HG03575 (cell line): Measurements from ENCODE around the gene GIMD1.
"Not testable (repeated sequence)": the region's sequence is repeated elsewhere in the genome, so short reads cannot be mapped to it uniquely, and the experiment has no call there.

Source experiments
- ATAC-seq: cut with Tn5 transposase; IDR thresholded peaks from one replicate; pipeline ENCODE4 v1.9.1; 2021; ENCODE audit not compliant: unreplicated experiment, insufficient number of reproducible peaks, low FRiP score; ENCODE audit errors: extremely low read depth

The GIMD1 gene

DNA sequence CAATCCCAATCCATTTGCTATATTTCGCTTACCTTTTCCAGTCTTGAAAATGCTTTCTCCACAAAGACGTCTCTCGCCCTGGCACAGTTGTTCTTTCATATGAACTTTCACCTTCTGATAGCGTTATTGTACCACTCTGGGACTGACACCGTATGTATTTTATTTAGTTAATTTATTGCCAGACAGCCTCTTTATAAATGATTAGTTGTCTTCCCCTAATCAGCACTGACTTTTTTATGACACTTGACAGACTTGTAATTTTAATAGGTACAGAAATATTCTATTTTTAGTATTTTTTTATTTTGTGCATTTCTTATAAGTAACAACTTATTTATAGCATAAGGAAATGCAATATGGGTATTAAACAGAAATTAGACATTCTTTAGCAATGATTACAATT lies at the start of gene GIMD1:
Gene GIMD1 (minus strand): TSS at position 101 of the 400 bp plus-strand sequence. CDS start 1,343 bp downstream, outside the sequence.
- no peak for ATAC-seq

DNA sequence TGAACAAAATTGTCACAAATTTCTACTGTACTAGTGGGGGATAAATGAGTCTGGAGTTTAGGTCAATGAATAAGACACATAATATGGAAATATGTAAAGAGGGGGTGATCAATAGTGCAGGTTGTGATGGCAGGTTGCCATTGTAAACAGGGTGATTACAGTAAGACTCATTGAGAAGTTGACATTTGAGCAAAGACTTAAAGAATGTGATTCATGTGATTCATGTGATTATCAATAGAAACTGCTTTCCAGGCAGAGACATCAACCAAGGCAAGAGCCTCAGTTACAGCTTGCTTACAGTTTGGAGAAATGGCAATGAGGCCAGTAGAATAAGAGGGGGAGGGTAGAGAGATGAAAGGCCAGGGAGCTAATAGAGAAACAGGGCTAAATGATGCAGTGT lies 45.8 kb upstream of the GIMD1 start:
- ATAC-seq: no peak

DNA sequence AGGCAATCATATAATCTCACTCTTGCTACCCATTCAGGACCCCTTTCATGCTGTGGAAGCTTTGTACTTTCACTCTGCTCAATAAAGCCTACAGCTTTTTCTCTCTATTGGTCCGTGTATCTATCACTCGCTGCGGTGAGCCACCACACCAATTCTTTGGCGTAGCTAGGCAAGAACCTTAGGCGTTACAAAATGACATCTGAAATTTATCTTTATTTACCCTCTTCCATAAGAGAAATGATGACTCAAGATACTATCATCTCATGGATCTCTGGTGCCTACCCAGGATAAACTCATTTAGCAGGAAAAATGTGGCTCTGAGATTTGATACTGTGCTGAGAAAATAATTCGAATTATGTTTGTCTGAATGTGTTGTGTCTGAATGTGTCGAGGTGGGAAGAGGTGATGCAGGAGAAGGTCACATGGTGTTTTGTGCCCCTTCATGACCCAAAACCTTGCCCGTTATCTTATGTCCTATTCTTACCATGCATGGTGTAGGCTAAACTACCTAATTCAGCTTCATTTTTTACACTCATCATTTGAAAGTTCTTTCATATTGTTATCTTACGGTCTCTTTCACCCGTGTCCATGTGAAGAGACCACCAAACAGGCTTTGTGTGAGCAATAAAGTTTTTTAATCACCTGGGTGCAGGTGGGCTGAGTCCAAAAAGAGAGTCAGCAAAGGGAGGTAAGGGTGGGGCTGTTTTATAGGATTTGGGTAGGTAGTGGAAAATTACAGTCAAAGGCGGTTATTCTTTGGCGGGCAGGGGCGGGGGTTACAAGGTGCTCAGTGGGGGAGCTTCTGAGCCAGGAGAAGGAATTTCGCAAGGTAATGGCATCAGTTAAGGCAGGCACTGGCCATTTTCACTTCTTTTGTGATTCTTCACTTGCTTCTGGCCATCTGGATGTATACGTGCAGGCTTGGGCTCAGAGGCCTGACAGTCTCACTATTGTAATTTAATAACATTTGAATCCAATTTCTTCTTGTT lies 41.6 kb upstream of the GIMD1 start:
- no peak for ATAC-seq

DNA sequence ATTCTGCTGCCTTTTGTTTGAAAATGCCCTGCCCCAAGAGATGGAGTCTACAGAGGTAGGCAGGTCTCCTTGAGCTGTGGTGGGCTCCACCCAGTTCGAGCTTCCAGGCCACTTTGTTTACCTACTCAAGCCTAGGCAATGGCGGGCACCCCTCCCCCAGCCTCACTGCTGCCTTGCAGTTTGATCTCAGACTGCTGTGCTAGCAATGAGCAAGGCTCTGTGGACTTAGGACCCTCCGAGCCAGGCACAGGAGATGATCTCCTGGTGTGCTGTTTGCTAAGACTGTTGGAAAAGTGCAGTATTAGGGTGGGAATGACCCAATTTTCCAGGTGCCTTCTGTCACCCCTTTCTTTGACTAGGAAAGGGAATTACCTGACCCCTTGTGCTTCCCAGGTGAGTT lies 39.4 kb upstream of the GIMD1 start:
- ATAC-seq: not testable (repeated sequence)

DNA sequence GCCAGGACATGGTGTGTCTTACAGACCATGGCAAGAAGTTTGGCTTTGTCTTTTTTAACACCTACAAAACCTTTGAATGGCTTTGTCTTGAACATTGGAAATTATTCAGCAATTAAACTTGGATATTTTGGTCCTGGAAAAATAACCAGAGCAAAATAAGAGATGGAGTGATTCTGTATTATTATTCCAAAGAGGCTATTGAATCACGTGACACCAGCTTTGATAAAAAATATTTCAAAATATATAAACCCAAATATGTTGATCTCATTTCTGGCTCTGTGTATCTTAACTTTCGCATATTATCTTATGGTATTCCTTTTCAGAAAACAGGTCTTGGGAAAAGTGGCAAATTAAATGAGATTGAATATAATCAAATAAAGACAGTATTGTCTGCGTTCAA lies 32.6 kb upstream of the GIMD1 start:
- ATAC-seq: no peak

DNA sequence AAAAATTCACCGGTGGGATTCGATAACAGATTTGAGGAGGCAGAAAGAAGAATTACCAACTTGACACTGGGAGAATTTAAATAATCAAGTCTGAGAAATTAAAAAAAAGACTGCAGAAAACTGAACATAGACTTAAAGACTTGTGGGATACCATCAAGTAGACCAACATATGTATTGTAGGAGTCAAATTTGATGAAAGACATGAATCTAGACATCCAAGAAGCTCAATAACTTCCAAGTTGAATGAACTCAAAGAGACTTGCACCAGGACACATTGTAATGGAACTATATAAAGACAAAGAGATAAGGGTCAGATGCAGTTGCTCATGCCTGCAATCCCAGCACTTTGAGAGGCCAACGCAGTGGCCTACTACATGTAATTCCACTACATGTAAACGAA lies 30.3 kb upstream of the GIMD1 start:
- not testable (repeated sequence) for ATAC-seq

DNA sequence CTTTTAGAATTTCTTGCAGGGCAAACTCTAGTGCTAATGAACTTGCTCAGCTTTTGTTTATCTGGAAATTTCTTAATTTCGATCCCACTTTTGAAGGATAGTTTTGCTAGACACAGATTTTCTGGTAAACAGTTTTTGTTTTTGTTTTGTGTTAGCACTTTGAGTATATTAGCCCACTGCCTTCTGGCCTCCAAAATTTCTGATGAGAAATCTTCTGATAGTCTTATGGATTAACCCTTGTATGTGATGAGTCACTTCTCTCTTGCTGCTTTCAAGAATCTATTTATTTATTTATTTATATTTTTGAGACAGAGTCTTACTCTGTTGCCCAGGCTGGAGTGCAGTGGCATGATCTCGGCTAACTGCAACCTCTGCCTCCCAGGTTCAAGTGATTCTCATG lies 27.0 kb upstream of the GIMD1 start:
- no peak for ATAC-seq

DNA sequence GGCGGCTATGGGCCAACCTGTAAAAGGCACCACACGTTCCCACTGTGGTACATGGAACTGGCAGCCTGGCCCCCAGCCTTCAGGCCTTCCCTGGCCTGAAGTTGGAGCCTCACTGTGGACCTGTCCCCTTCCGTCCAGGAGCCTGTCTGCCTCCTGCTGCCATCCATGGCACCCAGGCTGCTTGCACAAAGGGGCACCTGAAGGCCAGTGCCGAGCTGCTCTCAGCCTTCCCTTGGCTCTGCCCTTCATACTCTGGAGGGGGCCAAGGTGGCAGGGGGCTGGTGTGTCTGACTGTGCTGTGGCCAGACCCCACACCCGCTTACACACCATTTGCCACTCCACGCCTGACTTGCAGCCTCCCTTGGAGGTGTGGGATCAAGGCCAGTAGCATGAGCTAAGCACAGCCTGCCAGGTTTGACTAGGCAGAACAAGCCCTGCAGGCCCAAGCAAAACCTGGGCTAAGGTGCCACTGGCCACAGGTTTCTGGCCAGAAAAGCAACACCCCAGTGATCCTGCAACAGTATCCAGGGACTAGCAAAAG lies 17.3 kb upstream of the GIMD1 start:
- no peak for ATAC-seq

DNA sequence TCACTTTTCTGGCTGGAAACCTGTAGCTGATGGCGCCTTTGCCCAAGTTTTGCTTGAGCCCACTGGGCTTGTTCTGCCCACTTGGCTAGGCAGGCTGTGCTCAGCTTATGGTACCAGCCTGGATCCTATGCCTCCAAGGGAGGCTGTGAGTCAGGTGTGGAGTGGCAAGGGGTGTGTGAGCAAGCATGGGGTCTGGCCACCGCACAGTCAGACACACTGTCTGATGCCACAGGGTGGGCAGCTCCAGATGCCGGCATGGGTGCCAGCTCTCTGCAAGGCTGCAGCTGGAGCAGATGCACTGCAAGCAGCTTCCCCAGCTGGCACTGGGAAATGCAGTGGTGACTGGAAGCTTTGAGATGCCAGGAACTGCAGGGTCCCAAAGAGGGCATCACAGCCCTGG lies 16.3 kb upstream of the GIMD1 start:
- no peak for ATAC-seq

DNA sequence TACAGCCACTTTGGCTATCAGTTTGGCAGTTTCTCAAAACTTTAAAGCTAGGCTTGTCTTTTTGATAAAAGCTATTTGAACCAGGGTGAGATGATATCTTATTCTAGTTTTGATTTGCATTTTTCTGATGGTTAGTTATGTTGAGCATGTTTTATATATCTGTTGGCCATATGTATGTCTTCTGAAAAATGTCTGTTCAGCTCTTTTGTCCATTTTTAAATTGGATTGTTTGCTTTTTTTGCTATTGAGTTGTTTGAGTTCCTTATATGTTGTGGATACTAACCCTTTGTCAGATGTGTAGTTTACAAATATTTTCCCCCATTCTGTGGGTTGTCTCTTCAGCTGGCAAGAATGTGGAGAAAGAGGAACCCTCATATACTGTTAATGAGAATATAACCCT lies 11.6 kb upstream of the GIMD1 start:
- no peak for ATAC-seq

DNA sequence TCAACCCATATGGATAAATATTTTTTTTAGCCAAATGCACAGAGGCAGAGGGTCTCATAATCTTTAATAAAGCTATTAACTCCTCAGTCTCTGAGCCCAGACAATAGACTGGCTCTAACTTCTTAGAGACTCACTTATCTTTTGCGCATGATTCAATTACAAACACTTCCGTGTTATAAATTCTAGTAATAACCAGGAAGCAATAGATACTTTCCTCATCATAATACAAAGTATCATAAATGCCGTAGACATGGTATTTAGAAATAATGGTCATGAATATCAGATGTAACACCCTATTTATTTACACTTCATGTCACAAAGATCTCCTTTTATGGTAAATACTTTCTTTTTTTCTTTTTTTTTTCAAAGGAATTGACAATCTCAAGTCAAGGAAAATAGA lies 4.4 kb upstream of the GIMD1 start:
- no peak for ATAC-seq

DNA sequence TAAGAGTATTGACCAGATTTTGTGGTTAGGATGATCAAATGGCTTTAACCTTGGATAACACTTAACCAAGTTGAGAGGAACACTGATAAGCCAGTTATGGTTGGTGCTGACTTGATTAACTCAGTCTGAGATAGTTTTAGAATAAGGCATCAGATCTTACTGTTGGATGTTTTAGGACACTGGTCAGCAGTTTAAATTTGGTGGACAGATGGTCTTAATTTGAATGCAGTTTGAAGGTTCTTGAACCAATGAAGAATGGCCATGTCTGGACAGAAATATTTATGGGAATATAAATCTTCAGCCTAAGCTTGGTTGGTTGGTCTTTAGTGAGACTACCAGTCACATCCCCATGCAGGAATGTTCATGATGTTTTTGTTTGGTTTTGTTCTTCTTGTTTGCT lies 2.6 kb upstream of the GIMD1 start:
- no peak for ATAC-seq

DNA sequence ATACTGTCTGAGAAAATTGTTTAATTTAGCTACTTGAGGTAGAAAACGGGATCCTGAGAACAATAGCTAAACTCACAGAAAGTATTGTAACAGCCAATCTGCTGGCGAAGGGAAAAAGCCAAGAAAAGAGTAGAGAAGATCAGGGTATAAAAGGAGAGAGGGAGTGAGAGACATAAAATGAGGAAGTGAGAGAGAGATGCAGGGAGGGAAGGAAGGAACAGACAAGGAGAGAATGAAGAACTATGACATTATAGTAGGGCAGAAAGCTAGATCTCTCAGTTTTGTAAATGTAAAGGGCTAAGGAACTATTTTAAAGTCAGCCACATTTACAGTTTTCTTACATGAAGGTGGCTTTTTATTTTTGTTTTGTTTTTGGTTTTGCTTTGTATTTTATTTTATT lies 1.6 kb upstream of the GIMD1 start:
- ATAC-seq: no peak

DNA sequence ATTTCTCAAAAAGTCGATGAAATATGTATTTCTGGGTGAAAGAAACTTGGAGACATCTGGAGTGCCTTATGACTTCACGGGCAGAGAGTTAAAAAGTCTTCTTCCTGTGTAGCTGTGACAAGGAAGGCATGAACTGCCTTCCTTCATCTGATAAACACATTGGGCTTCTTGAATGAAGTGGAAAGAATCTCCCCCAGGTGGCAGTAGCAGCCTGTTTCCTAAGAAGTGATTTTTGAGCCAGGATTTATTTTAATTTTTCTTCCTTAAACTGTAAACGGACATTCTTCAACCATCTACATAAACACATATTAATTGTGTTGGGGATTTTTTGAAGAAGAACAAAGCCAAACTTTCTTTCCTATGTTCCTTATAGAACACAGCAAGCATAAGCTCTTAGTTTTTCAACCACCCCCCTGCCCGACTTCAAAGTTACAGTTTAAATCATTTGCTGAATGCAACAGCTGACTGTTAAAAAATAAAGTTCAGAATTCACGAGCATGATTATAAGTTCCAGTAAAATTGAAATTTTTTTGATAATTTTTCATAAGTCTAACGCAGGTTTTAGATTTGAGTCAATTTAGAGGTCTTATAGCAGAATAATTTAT lies 980 bp upstream of the GIMD1 start:
- no peak for ATAC-seq

DNA sequence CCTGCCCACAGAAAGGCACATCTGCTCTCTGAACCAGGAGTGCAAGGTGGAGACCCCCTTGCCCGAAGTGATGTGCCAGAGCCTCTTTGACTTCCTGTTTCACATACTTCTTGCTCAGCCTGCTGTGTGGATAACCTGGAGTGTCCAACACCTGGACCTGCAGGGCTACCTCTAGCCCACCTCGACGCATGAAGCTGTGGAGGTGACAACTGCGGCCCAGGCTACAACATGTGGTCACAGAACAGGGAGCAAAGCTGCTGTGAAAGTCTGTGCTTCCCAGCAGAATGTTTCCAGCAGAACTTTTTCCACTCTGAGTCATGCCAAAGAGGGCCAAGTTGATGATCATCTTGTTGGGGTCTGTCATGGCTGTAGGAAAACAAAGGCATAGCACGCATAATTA lies 1.5 kb downstream of the GIMD1 start:
- no peak for ATAC-seq

DNA sequence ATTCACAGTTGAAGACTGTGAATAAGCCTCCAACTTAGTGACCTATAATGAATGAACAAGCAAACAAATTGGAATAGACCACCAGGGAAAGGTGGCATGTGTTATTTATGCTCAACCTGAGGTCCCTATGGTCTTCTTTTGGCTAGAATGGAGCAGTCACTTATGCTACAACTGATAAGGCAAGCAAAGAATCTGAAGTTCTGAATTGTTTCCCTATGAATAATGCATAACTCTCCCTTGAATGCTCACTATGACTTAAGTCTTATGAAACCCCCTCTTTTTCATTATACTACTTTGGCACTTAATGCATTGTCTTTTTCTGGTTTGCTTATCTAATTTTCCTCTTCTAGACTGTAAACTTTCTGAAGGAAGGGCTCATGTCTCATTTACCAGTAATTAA lies 2.6 kb downstream of the GIMD1 start:
- ATAC-seq: no peak

DNA sequence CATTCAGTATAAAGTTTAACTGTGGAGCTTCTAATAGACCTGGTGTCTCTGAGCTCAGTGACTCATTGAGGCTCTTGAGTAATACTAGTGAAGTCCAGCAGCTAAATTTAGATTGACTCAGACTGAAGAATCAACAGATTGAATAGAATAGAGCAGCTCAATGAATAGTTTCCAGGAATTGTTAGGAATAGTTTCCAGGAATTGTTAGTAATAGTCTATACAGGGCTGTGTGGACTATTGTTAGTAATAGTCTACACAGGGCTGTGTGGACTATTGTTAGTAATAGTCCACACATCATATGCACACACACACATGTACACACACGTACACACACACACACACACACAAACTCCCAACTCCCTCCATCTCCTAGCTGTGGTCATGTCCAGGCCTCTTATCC lies 3.0 kb downstream of the GIMD1 start:
- no peak for ATAC-seq

DNA sequence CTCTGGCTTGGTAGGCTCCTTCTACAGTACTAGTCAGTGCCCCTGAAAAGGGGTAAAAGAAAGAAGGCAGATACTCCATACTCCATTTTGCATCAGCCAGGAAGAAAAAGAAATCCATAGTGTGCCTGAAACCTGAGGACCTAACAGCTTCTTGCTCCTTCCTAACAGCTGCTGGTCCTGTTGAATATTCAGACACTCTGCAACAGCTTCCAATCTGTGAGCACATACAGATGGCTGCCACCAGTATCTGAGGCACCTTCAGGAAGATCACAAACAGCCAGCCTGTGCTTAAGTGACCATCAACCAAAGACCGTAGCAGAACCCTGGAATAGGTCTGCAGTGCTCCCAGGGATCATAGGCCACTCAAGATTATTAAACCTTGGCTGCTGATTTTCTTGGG lies 4.3 kb downstream of the GIMD1 start:
- no peak for ATAC-seq

DNA sequence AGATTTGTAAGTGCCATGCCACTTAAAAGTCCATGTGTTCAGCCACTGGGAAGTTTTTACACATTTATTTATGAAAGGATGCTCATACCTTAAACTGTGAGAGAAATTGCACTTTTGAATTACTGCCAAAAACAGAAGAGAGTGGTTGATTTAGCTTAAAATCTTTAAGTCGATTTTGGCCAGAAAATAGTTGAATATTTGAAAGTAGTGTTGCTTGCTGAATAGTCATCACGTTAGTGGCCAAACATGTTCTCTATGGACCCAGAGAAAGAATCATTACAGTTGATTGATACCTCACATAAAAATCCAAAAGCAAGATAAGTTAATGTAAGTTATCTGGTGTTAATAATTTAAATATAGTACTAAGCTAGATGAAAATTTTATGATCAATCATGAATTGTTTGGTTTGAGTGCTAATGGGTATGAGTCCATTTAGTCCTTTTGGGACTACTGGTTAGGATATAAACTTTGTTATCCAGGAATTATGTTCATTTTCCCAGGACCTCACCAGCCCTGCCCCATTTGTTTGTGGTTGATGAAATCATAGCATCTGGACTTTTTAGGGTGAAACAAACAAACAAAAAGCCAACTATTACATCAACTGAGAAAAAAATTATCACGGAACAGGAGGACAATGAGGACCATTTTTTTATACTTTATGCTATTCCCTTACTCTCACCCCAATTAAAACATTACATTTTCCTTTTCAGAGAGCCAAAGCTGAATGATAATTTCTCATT lies 6.3 kb downstream of the GIMD1 start:
- ATAC-seq: no peak

DNA sequence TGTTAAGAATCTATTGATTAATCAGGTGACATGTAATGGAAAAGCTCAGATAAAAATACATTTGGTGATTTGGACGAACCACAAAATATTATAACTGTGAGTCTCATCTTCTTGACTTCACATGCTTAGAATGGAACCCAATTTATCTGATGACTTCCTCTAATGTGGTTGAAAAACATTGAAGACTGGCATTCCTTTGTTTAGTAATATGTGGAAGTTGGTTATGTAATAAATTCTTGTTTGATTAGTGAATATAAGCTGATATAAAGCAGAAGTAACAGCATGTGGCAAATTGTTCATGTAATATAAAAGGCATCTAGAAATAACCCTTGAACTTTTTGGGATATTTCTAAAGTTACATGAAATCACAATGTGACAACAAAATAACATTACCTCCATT lies 9.7 kb downstream of the GIMD1 start:
- ATAC-seq: no peak
